ENCODE results near the gene CCDC60.

Gene CCDC60

DNA sequence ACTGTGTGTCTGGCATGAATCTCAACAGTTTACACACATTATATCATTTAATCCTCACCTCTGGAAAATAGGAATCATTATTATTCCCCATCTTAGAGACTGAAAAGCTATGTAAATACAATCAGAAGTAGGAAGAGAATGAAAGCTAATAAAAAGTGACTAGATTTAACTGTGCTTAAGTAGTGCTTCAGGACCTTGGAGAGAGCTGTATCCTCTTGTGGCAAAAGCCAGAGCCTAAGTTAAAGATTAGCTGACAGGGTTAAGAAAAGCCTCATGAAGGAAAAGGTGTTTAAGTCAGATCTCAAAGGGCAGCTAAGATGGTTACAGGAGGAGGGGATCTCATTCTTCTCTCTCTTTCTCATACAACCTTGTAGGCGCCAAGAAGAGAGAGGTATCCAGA is 193.7 kb downstream of the CCDC60 start:
- no peaks in the 10 kb centered on the region for H3K36me3 ChIP-seq (ENCODE audit: control insufficient read depth in 2 of 2, insufficient read depth in 1 of 2, low read length in 2 of 2)
- no peak overlapping the region for H3K27ac ChIP-seq (ENCODE audit: extremely low read depth, low read depth, low read length)
- POLR2A ChIA-PET: no interaction called here
- no peaks in the 10 kb centered on the region for H3K9me3 ChIP-seq (ENCODE audit: control insufficient read depth, insufficient read depth, low read depth, low read length)
- H3K4me3 ChIP-seq (ENCODE audit: low read depth, low read length): no peak overlapping the region
- CTCF ChIA-PET: no interaction called here
- no peaks in the 10 kb centered on the region for H3K4me1 ChIP-seq (ENCODE audit: control insufficient read depth, insufficient read depth, low read length)
- TF ChIP-seq, protein P1, sequence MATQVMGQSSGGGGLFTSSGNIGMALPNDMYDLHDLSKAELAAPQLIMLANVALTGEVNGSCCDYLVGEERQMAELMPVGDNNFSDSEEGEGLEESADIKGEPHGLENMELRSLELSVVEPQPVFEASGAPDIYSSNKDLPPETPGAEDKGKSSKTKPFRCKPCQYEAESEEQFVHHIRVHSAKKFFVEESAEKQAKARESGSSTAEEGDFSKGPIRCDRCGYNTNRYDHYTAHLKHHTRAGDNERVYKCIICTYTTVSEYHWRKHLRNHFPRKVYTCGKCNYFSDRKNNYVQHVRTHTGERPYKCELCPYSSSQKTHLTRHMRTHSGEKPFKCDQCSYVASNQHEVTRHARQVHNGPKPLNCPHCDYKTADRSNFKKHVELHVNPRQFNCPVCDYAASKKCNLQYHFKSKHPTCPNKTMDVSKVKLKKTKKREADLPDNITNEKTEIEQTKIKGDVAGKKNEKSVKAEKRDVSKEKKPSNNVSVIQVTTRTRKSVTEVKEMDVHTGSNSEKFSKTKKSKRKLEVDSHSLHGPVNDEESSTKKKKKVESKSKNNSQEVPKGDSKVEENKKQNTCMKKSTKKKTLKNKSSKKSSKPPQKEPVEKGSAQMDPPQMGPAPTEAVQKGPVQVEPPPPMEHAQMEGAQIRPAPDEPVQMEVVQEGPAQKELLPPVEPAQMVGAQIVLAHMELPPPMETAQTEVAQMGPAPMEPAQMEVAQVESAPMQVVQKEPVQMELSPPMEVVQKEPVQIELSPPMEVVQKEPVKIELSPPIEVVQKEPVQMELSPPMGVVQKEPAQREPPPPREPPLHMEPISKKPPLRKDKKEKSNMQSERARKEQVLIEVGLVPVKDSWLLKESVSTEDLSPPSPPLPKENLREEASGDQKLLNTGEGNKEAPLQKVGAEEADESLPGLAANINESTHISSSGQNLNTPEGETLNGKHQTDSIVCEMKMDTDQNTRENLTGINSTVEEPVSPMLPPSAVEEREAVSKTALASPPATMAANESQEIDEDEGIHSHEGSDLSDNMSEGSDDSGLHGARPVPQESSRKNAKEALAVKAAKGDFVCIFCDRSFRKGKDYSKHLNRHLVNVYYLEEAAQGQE (tag by site-specific recombination; IDR thresholded peaks at IDR 0.05): peak; percentile 91
- TF ChIP-seq HOXD13 (CRISPR knock-in tag; IDR thresholded peaks at IDR 0.05; ENCODE audit: borderline replicate concordance) (no peak), ZNF18 (tag by site-specific recombination; IDR thresholded peaks at IDR 0.05) (no peak)

DNA sequence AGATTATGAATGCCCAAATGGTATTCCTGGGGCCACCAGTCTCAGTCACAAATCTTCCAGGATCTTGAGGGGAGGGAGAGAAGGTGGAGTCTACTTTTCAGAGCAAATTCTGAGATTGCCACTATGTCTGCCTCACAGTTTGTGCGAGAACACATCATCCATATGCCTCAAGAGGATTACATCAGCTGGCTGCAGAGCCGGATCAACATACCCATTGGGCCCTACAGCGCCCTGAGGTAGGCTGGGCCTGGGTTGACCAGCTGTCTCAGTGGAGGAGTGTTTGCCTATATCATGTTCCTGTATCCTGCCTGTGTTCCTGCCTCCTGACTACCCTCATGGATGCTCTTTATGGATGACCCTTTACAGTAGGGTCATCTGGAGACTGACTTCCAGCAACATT is 205.9 kb downstream of the CCDC60 start:
- Histone ChIP-seq H3K9me3 (ENCODE audit: control insufficient read depth, insufficient read depth, low read depth, low read length) (no peaks in the 10 kb centered on the region), H3K4me1 (ENCODE audit: control insufficient read depth, insufficient read depth, low read length) (no peaks in the 10 kb centered on the region), H3K36me3 (ENCODE audit: control insufficient read depth in 2 of 2, insufficient read depth in 1 of 2, low read length in 2 of 2) (no peaks in the 10 kb centered on the region), H3K27ac (ENCODE audit: extremely low read depth, low read depth, low read length) (no peak overlapping the region), H3K4me3 (ENCODE audit: low read depth, low read length) (no peak overlapping the region)
- TF ChIP-seq SP3 (tag by site-specific recombination; IDR thresholded peaks at IDR 0.05): no peak
- TF ChIP-seq ZNF211 (tag by site-specific recombination; IDR thresholded peaks at IDR 0.05; ENCODE audit: low read depth): no peak
- TF ChIP-seq ZNF621 (tag by site-specific recombination; IDR thresholded peaks at IDR 0.05): no peak
- TF ChIP-seq MZF1 (tag by site-specific recombination; IDR thresholded peaks at IDR 0.05; ENCODE audit: borderline replicate concordance): no peak
- no peak for TF ChIP-seq IKZF3 (tag by site-specific recombination; IDR thresholded peaks at IDR 0.05)
- TF ChIP-seq KLF16 (tag by site-specific recombination; IDR thresholded peaks at IDR 0.05): no peak
- no peak for TF ChIP-seq GLI2 (tag by site-specific recombination; IDR thresholded peaks at IDR 0.05; ENCODE audit: borderline replicate concordance, low read depth)
- TF ChIP-seq, protein P1 (tag by site-specific recombination; IDR thresholded peaks at IDR 0.05): no peak
- no peak for TF ChIP-seq GLIS2 (tag by site-specific recombination; IDR thresholded peaks at IDR 0.05)
- TF ChIP-seq ZNF560 (tag by site-specific recombination; IDR thresholded peaks at IDR 0.05; ENCODE audit: borderline replicate concordance): no peak
- TF ChIP-seq ZNF449 (tag by site-specific recombination; IDR thresholded peaks at IDR 0.05): no peak
- TF ChIP-seq KLF7 (tag by site-specific recombination; IDR thresholded peaks at IDR 0.05; ENCODE audit: borderline replicate concordance): no peak
- no peak for TF ChIP-seq ZSCAN23 (tag by site-specific recombination; IDR thresholded peaks at IDR 0.05)
- TF ChIP-seq SCRT1 (tag by site-specific recombination; IDR thresholded peaks at IDR 0.05; ENCODE audit: borderline replicate concordance): no peak
- ChIA-PET CTCF (no interaction called here), POLR2A (no interaction called here)

All from HEK293 (cell line).